Activated T-helper 17 cell treated with anti-CD3 and anti-CD28 coated beads, Interleukin-2, amount 50 U/mL, for 72 hours (primary cell): ENCODE results near the gene ZNF681. TPM values are rescaled to one million over a fixed set of nuclear protein-coding genes. Genes with fewer than 3 reads are reported as not detected.
"Not testable (repeated sequence)": the region's sequence is repeated elsewhere in the genome, so short reads cannot be mapped to it uniquely, and the experiment has no call there.

Source experiments
- ATAC-seq: fragments of 150-1000 bp; cut with Tn5 transposase; replicated peaks from 2 replicates; pipeline ENCODE4 v1.10.0; 2021; ENCODE audit warnings: mild to moderate bottlenecking, moderate library complexity
- H3K27ac Mint-ChIP-seq: one replicate; pipeline ENCODE4 v1.8.0; 2022; ENCODE audit warnings: mixed read lengths
- H3K27me3 Mint-ChIP-seq: one replicate; pipeline ENCODE4 v1.8.0; 2022; ENCODE audit warnings: mixed read lengths
- H3K36me3 Mint-ChIP-seq: one replicate; pipeline ENCODE4 v1.8.0; 2022; ENCODE audit warnings: low read depth, mild to moderate bottlenecking, mixed read lengths
- H3K4me1 Mint-ChIP-seq: one replicate; pipeline ENCODE4 v1.8.0; 2022; ENCODE audit warnings: mixed read lengths
- H3K4me3 Mint-ChIP-seq: one replicate; pipeline ENCODE4 v1.8.0; 2022; ENCODE audit warnings: mild to moderate bottlenecking, mixed read lengths
- H3K9me3 Mint-ChIP-seq: one replicate; pipeline ENCODE4 v1.8.0; 2022; ENCODE audit warnings: mixed read lengths
- total RNA-seq, 2 donors: library from RNA; stranded (reverse); gene quantifications; one replicate each; pipeline ENCODE4 v1.2.3, GENCODE V29; 2022

Gene ZNF681
- total RNA-seq, 2 donors from 2014 or later: 2.3 to 3.1 TPM

- Mint-ChIP-seq H3K36me3 (no peaks in the 10 kb centered on the region), H3K9me3 (peaks cover 3% of the 10 kb centered on the region), H3K4me3 (no peak overlapping the region), H3K27me3 (no peaks in the 10 kb centered on the region), H3K27ac (no peak overlapping the region), H3K4me1 (peaks cover 5% of the 10 kb centered on the region)
- peak; percentile 59 for ATAC-seq
Observed at GRCh38 chr19:23784274-23784673, 25.6 kb upstream of the ZNF681 start.

- Mint-ChIP-seq H3K27me3 (no peaks in the 10 kb centered on the region), H3K9me3 (peaks cover 3% of the 10 kb centered on the region)
Observed at GRCh38 chr19:23783636-23784035, 24.9 kb upstream of the ZNF681 start.

GRCh38 chr19:23779645-23780044 lies 21.0 kb upstream of the ZNF681 start:
- H3K4me1 Mint-ChIP-seq: peaks cover 10% of the 10 kb centered on the region
- H3K27me3 Mint-ChIP-seq: no peaks in the 10 kb centered on the region
- H3K4me3 Mint-ChIP-seq: no peak overlapping the region
- ATAC-seq: peak; percentile 11
- peaks cover 5% of the 10 kb centered on the region for H3K36me3 Mint-ChIP-seq
- no peak overlapping the region for H3K27ac Mint-ChIP-seq
- peaks cover 8% of the 10 kb centered on the region for H3K9me3 Mint-ChIP-seq

More at GRCh38 chr19:23783636-23784035, 24.9 kb upstream of the ZNF681 start:
- Mint-ChIP-seq H3K27ac (no peak overlapping the region), H3K4me3 (no peak overlapping the region), H3K36me3 (peaks cover 1% of the 10 kb centered on the region), H3K4me1 (peaks cover 5% of the 10 kb centered on the region)
- ATAC-seq: peak; percentile 18

- Mint-ChIP-seq H3K9me3 (peaks cover 8% of the 10 kb centered on the region), H3K4me1 (peaks cover 9% of the 10 kb centered on the region), H3K27me3 (no peaks in the 10 kb centered on the region), H3K4me3 (no peak overlapping the region), H3K27ac (no peak overlapping the region), H3K36me3 (peaks cover 11% of the 10 kb centered on the region)
- ATAC-seq: no peak
Observed at GRCh38 chr19:23778566-23778965, 19.9 kb upstream of the ZNF681 start.

- not testable (repeated sequence) for H3K9me3 Mint-ChIP-seq, ATAC-seq, H3K27me3 Mint-ChIP-seq, H3K4me1 Mint-ChIP-seq, H3K4me3 Mint-ChIP-seq, H3K27ac Mint-ChIP-seq
- peaks cover 11% of the 10 kb centered on the region for H3K36me3 Mint-ChIP-seq
Observed at GRCh38 chr19:23778036-23778435, 19.3 kb upstream of the ZNF681 start.

GRCh38 chr19:23777216-23777615 lies 18.5 kb upstream of the ZNF681 start:
- H3K9me3 Mint-ChIP-seq: peaks cover 6% of the 10 kb centered on the region
- no peaks in the 10 kb centered on the region for H3K27me3 Mint-ChIP-seq
- H3K36me3 Mint-ChIP-seq: peaks cover 11% of the 10 kb centered on the region
- peak overlapping the region; percentile 36 for H3K27ac Mint-ChIP-seq
- ATAC-seq: peak; percentile 72
- no peak overlapping the region for H3K4me3 Mint-ChIP-seq
- peaks cover 13% of the 10 kb centered on the region for H3K4me1 Mint-ChIP-seq

- peaks cover 6% of the 10 kb centered on the region for H3K9me3 Mint-ChIP-seq
Observed at GRCh38 chr19:23776507-23777205, 18.0 kb upstream of the ZNF681 start.

GRCh38 chr19:23774524-23774971 lies 15.9 kb upstream of the ZNF681 start:
- Mint-ChIP-seq H3K4me3 (no peak overlapping the region), H3K27ac (no peak overlapping the region), H3K27me3 (no peaks in the 10 kb centered on the region), H3K36me3 (peaks cover 11% of the 10 kb centered on the region), H3K9me3 (peaks cover 6% of the 10 kb centered on the region), H3K4me1 (peaks cover 26% of the 10 kb centered on the region)
- ATAC-seq: no peak

More at GRCh38 chr19:23776507-23777205, 18.0 kb upstream of the ZNF681 start:
- H3K4me1 Mint-ChIP-seq: peaks cover 18% of the 10 kb centered on the region
- peak overlapping the region; percentile 36 for H3K27ac Mint-ChIP-seq
- peaks cover 11% of the 10 kb centered on the region for H3K36me3 Mint-ChIP-seq
- H3K4me3 Mint-ChIP-seq: no peak overlapping the region
- H3K27me3 Mint-ChIP-seq: no peaks in the 10 kb centered on the region
- ATAC-seq: peak; percentile 1

GRCh38 chr19:23774106-23774505 lies 15.4 kb upstream of the ZNF681 start:
- H3K27ac Mint-ChIP-seq: no peak overlapping the region
- ATAC-seq: no peak
- H3K4me3 Mint-ChIP-seq: no peak overlapping the region
- H3K4me1 Mint-ChIP-seq: peaks cover 26% of the 10 kb centered on the region
- H3K27me3 Mint-ChIP-seq: no peaks in the 10 kb centered on the region
- H3K9me3 Mint-ChIP-seq: peaks cover 6% of the 10 kb centered on the region
- H3K36me3 Mint-ChIP-seq: peaks cover 11% of the 10 kb centered on the region

- peaks cover 6% of the 10 kb centered on the region for H3K36me3 Mint-ChIP-seq
Observed at GRCh38 chr19:23772675-23773063, 14.0 kb upstream of the ZNF681 start.

GRCh38 chr19:23771761-23772674 lies 13.3 kb upstream of the ZNF681 start:
- Mint-ChIP-seq H3K4me3 (peak overlapping the region; percentile 9), H3K36me3 (peaks cover 6% of the 10 kb centered on the region), H3K27ac (peak overlapping the region; percentile 44), H3K4me1 (peaks cover 24% of the 10 kb centered on the region), H3K9me3 (peaks cover 1% of the 10 kb centered on the region), H3K27me3 (no peaks in the 10 kb centered on the region)
- peak; percentile 56 for ATAC-seq

More at GRCh38 chr19:23772675-23773063, 14.0 kb upstream of the ZNF681 start:
- Mint-ChIP-seq H3K4me1 (peaks cover 26% of the 10 kb centered on the region), H3K27ac (peak overlapping the region; percentile 44), H3K9me3 (peaks cover 3% of the 10 kb centered on the region), H3K27me3 (no peaks in the 10 kb centered on the region), H3K4me3 (peak overlapping the region; percentile 9)
- no peak for ATAC-seq

- peaks cover 6% of the 10 kb centered on the region for H3K36me3 Mint-ChIP-seq
Observed at GRCh38 chr19:23771316-23771715, 12.6 kb upstream of the ZNF681 start.

GRCh38 chr19:23770672-23771250 lies 12.1 kb upstream of the ZNF681 start:
- peaks cover 6% of the 10 kb centered on the region for H3K36me3 Mint-ChIP-seq
- ATAC-seq: peak; percentile 33
- H3K9me3 Mint-ChIP-seq: no peaks in the 10 kb centered on the region
- H3K4me3 Mint-ChIP-seq: no peak overlapping the region
- H3K27ac Mint-ChIP-seq: peak overlapping the region; percentile 44
- peaks cover 21% of the 10 kb centered on the region for H3K4me1 Mint-ChIP-seq
- no peaks in the 10 kb centered on the region for H3K27me3 Mint-ChIP-seq

More at GRCh38 chr19:23771316-23771715, 12.6 kb upstream of the ZNF681 start:
- H3K27ac Mint-ChIP-seq: peak overlapping the region; percentile 44
- H3K4me3 Mint-ChIP-seq: no peak overlapping the region
- peaks cover 21% of the 10 kb centered on the region for H3K4me1 Mint-ChIP-seq
- peak; percentile 70 for ATAC-seq
- no peaks in the 10 kb centered on the region for H3K27me3 Mint-ChIP-seq
- H3K9me3 Mint-ChIP-seq: no peaks in the 10 kb centered on the region

- H3K9me3 Mint-ChIP-seq: no peaks in the 10 kb centered on the region
- no peaks in the 10 kb centered on the region for H3K27me3 Mint-ChIP-seq
- no peak overlapping the region for H3K4me3 Mint-ChIP-seq
- peak; percentile 23 for ATAC-seq
- peaks cover 26% of the 10 kb centered on the region for H3K4me1 Mint-ChIP-seq
- peaks cover 6% of the 10 kb centered on the region for H3K36me3 Mint-ChIP-seq
- peak overlapping the region; percentile 44 for H3K27ac Mint-ChIP-seq
Observed at GRCh38 chr19:23769691-23770468, 11.2 kb upstream of the ZNF681 start.
